Upper lobe of left lung (tissue), 4 donors: ENCODE results near the gene GRIK4.
"Not testable (repeated sequence)": the region's sequence is repeated elsewhere in the genome, so short reads cannot be mapped to it uniquely, and the experiment has no call there.

Experiments
- CTCF ChIP-seq, 6 experiments: fragments of 450-650 bp in 4 of 6; fragments of 200-600 bp in 2 of 6; sonication (generic) in 2 of 6; IDR thresholded peaks; one replicate each; pipeline ENCODE4 v1.5.1; 2016 to 2019; ENCODE audit warnings: antibody characterized with exemption in 6 of 6
- EP300 ChIP-seq, 4 donors: sonication (generic); formaldehyde crosslinking; IDR thresholded peaks; one replicate each; pipeline ENCODE4 v1.5.1; 2017; ENCODE audit warnings: antibody characterized with exemption in 4 of 4, control low read depth in 2 of 4
- POLR2A ChIP-seq, 4 donors: fragments of 450-650 bp; IDR thresholded peaks; one replicate each; pipeline ENCODE4 v1.5.1; 2016 to 2017; ENCODE audit warnings: antibody characterized with exemption in 4 of 4, mild to moderate bottlenecking in 2 of 4
- POLR2AphosphoS5 ChIP-seq, 2 donors: sonication (generic); formaldehyde crosslinking; IDR thresholded peaks; one replicate each; pipeline ENCODE4 v1.5.1; 2017; ENCODE audit warnings: antibody characterized with exemption in 2 of 2

- not testable (repeated sequence) for TF ChIP-seq POLR2A, CTCF, POLR2AphosphoS5, EP300 (IDR thresholded peaks at IDR 0.05)
These were observed 71.0 kb downstream of the GRIK4 start for GRCh38 chr11:120582535-120582934.
